Panc1 (cell line): ENCODE results near the gene P2RY6. TPM values are rescaled to one million over a fixed set of nuclear protein-coding genes. Genes with fewer than 3 reads are reported as not detected.

Experiments
- ATAC-seq: fragments of 200-7000 bp; cut with Tn5 transposase; 2 replicates; pipeline ENCODE4 v1.9.1; 2020; ENCODE audit warnings: mild to moderate bottlenecking, moderate library complexity
- BruUV-seq: library from RNA; stranded (reverse); fragments of 400-500 nt; replicated peaks from 2 replicates; lab custom pipeline; 2021; lab: Mats Ljungman, UMichigan
- CTCF ChIA-PET: fragments of 300-600 bp; sonication (Branson Sonifier 250); formaldehyde crosslinking; loops from one replicate; lab custom pipeline; 2022; ENCODE audit warnings: antibody characterized with exemption; lab: Charles Lee
- POLR2A ChIA-PET: fragments of 300-600 bp; sonication (Branson Sonifier 250); formaldehyde crosslinking; loops from one replicate; lab custom pipeline; 2022; ENCODE audit warnings: antibody characterized with exemption; lab: Charles Lee
- DNase-seq: peaks from one replicate; pipeline ENCODE4 v3.0.0-alpha.2; 2010; ENCODE audit warnings: low read depth, low spot score
- H3K27ac ChIP-seq: 2 replicates; pipeline ENCODE4 v1.5.1; 2011; ENCODE audit warnings: mild to moderate bottlenecking, low read length, inconsistent platforms
- H3K27me3 ChIP-seq: fragments of 200-500 bp; sonication (Bioruptor generic); 2 replicates; pipeline ENCODE4 v1.6.0; 2014; ENCODE audit warnings: low read length, inconsistent platforms; ENCODE audit not compliant: control insufficient read depth, insufficient read depth
- H3K36me3 ChIP-seq: fragments of 200-500 bp; sonication (Bioruptor generic); 2 replicates; pipeline ENCODE4 v1.5.1; 2014; ENCODE audit warnings: inconsistent platforms, mild to moderate bottlenecking, low read length, moderate library complexity; ENCODE audit not compliant: control insufficient read depth, insufficient read depth
- H3K4me1 ChIP-seq: 2 replicates; pipeline ENCODE4 v1.5.1; 2011; ENCODE audit warnings: inconsistent platforms, mild to moderate bottlenecking, low read length, moderate library complexity; ENCODE audit not compliant: control insufficient read depth, insufficient read depth
- H3K4me3 ChIP-seq, 2 experiments: 2 replicates each; pipeline ENCODE4 v1.5.1; 2011 to 2012; ENCODE audit warnings: low read depth in 2 of 2, low read length in 2 of 2, mild to moderate bottlenecking in 2 of 2, inconsistent platforms in 1 of 2, moderate library complexity in 1 of 2
- H3K9me3 ChIP-seq: fragments of 200-500 bp; sonication (Bioruptor generic); 2 replicates; pipeline ENCODE4 v1.5.1; 2014; ENCODE audit warnings: low read depth, mild to moderate bottlenecking, inconsistent platforms, low read length, moderate library complexity; ENCODE audit not compliant: control insufficient read depth, insufficient read depth
- POLR2AphosphoS5 ChIP-seq: IDR thresholded peaks from 2 replicates; pipeline ENCODE4 v1.6.1; 2012; ENCODE audit warnings: mild to moderate bottlenecking, low read depth, low read length, moderate library complexity
- SIN3A ChIP-seq: IDR thresholded peaks from 2 replicates; pipeline ENCODE4 v1.6.1; 2012; ENCODE audit warnings: low read depth, mild to moderate bottlenecking, low read length, moderate library complexity, borderline replicate concordance; ENCODE audit not compliant: insufficient read depth
- TCF7L2 ChIP-seq: IDR thresholded peaks from 2 replicates; pipeline ENCODE4 v1.6.1; 2011; ENCODE audit warnings: mild to moderate bottlenecking, low read depth, low read length, inconsistent platforms
- in situ Hi-C: cut with HindIII; loops from 2 replicates; pipeline ENCODE4 v1.10.0; 2016; ENCODE audit warnings: low sequenced_read_pairs, low pct_unique_long_range_greater_than_20kb
- intact Hi-C: fragments of 100-400 bp; cut with micrococcal nuclease; formaldehyde crosslinking; loops from one replicate; pipeline ENCODE4 v1.10.0; 2022; ENCODE audit not compliant: unreplicated experiment
- total RNA-seq: library from RNA; stranded (reverse); gene quantifications from one replicate; pipeline ENCODE4 v1.2.1, GENCODE V29; 2021; ENCODE audit not compliant: unreplicated experiment
- TF ChIP-seq, protein P1 (sequence below): fragments of 450-650 bp; IDR thresholded peaks from 2 replicates; pipeline ENCODE4 v1.5.1; 2017; ENCODE audit warnings: mild to moderate bottlenecking
- TF ChIP-seq, protein P2 (sequence below), 2 experiments: IDR thresholded peaks; 2 replicates each; pipeline ENCODE4 v1.6.1; 2011 to 2012; ENCODE audit warnings: low read depth in 2 of 2, control low read depth in 1 of 2, low read length in 1 of 2, mild to moderate bottlenecking in 1 of 2, moderate library complexity in 1 of 2; ENCODE audit not compliant: insufficient read depth in 1 of 2

Gene P2RY6
- total RNA-seq, 1 experiment from 2014 or later: 0.59 TPM

DNA sequence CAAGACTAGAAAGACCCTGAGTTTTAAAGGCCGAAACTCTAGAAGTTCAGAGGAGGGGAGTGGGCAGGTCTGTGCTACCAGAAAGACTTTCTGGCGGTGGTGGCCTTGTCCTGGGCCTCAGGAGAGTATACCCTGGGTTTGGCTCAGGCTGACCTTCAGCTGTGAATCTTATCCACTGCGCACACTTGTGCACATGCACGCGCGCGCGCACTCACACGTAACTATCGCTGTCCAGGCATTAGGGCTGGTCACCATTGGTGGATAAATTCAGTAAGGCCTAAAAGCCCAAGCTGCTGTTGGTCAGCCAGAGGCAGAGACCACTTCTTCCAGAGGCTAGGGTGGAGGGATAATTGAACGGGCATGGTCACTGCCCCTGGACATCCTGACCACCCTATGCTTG, 61.0 kb downstream of the P2RY6 start:
- DNase-seq: no peak
- no peaks in the 10 kb centered on the region for H3K36me3 ChIP-seq
- CTCF ChIA-PET: interaction anchor here (3.8 kb wide), 1 partner anchor 26 kb away, joined by 55 read pairs; the partner anchor contains the start of gene ARHGEF17
- H3K9me3 ChIP-seq: no peaks in the 10 kb centered on the region
- no peak overlapping the region for H3K4me3 ChIP-seq
- BruUV-seq: no TSS peak
- no peak for ATAC-seq
- no peak overlapping the region for H3K27ac ChIP-seq
- TF ChIP-seq SIN3A (no peak), TCF7L2 (no peak), POLR2AphosphoS5 (no peak)
- TF ChIP-seq, protein P1, sequence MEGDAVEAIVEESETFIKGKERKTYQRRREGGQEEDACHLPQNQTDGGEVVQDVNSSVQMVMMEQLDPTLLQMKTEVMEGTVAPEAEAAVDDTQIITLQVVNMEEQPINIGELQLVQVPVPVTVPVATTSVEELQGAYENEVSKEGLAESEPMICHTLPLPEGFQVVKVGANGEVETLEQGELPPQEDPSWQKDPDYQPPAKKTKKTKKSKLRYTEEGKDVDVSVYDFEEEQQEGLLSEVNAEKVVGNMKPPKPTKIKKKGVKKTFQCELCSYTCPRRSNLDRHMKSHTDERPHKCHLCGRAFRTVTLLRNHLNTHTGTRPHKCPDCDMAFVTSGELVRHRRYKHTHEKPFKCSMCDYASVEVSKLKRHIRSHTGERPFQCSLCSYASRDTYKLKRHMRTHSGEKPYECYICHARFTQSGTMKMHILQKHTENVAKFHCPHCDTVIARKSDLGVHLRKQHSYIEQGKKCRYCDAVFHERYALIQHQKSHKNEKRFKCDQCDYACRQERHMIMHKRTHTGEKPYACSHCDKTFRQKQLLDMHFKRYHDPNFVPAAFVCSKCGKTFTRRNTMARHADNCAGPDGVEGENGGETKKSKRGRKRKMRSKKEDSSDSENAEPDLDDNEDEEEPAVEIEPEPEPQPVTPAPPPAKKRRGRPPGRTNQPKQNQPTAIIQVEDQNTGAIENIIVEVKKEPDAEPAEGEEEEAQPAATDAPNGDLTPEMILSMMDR: no peak
- TF ChIP-seq, protein P2, sequence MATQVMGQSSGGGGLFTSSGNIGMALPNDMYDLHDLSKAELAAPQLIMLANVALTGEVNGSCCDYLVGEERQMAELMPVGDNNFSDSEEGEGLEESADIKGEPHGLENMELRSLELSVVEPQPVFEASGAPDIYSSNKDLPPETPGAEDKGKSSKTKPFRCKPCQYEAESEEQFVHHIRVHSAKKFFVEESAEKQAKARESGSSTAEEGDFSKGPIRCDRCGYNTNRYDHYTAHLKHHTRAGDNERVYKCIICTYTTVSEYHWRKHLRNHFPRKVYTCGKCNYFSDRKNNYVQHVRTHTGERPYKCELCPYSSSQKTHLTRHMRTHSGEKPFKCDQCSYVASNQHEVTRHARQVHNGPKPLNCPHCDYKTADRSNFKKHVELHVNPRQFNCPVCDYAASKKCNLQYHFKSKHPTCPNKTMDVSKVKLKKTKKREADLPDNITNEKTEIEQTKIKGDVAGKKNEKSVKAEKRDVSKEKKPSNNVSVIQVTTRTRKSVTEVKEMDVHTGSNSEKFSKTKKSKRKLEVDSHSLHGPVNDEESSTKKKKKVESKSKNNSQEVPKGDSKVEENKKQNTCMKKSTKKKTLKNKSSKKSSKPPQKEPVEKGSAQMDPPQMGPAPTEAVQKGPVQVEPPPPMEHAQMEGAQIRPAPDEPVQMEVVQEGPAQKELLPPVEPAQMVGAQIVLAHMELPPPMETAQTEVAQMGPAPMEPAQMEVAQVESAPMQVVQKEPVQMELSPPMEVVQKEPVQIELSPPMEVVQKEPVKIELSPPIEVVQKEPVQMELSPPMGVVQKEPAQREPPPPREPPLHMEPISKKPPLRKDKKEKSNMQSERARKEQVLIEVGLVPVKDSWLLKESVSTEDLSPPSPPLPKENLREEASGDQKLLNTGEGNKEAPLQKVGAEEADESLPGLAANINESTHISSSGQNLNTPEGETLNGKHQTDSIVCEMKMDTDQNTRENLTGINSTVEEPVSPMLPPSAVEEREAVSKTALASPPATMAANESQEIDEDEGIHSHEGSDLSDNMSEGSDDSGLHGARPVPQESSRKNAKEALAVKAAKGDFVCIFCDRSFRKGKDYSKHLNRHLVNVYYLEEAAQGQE (IDR thresholded peaks at IDR 0.05; ENCODE audit: insufficient read depth in 1 of 2, low read depth in 2 of 2, low read length in 1 of 2): no peak
- peaks cover 39% of the 10 kb centered on the region for H3K4me1 ChIP-seq
- intact Hi-C loops: no loop called here
- no peaks in the 10 kb centered on the region for H3K27me3 ChIP-seq
- POLR2A ChIA-PET: interaction anchor here (0.5 to 1.0 kb wide), 2 partner anchors 25 to 37 kb away, joined by 3 to 6 read pairs; no protein-coding TSS in a partner anchor
- in situ Hi-C loops: no loop called here

DNA sequence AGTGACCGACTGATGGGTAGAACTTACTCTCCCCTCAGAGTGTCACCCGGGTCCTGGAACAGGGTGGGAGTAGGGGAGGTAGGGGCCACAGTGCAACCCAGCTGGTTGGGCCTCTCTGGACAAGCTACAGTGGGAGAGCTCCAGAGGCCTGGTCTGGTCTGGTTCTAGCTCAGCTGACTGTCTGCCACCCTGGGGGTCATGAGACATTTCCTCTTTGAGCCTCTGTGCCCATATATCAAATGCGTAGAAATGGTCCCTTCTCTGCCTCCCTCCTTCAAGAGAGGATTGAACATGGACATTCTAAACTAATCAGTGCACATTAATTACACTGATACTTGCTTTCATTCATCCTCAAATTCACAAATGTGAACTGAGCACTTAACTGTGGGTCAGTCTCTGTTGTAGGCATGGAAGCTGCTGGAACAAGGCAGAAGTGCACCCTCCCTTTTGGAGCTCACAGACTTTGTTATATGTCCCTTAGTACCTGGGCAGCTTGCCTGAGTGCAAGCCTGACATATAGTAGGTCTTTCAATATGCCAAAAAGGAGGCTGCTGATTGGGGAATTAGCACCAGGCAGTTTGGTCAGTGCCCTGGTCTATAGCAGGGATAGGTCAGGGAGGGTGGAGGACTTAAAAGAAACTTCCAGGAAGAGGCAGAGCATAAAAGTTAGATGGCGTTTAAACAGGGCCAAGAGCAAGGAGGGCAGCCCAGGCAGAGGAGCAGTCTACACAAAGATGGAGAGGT, 61.7 kb downstream of the P2RY6 start:
- H3K27ac ChIP-seq: peak overlapping the region; percentile 55; the same call in 1 of the 2 replicates
- H3K27me3 ChIP-seq: no peaks in the 10 kb centered on the region
- no peaks in the 10 kb centered on the region for H3K36me3 ChIP-seq
- H3K4me1 ChIP-seq: peaks cover 39% of the 10 kb centered on the region
- ChIA-PET POLR2A (interaction anchor here (1.0 kb wide), 1 partner anchor 25 kb away, joined by 3 read pairs; no protein-coding TSS in a partner anchor), CTCF (interaction anchor here (0.6 to 3.8 kb wide), 4 partner anchors 17 to 191 kb away, joined by 3 to 55 read pairs (median 10); partner anchors contain the start of gene ARHGEF17)
- no TSS peak for BruUV-seq
- ATAC-seq (peak; percentile 22), DNase-seq (no peak)
- no peak for TF ChIP-seq SIN3A
- no peak for TF ChIP-seq POLR2AphosphoS5
- TF ChIP-seq, protein P1: no peak
- TF ChIP-seq, protein P2 (IDR thresholded peaks at IDR 0.05; ENCODE audit: insufficient read depth in 1 of 2, low read depth in 2 of 2, low read length in 1 of 2): no peak
- TF ChIP-seq TCF7L2: no peak
- H3K9me3 ChIP-seq: no peaks in the 10 kb centered on the region
- intact Hi-C loops: no loop called here
- in situ Hi-C loops: no loop called here
- H3K4me3 ChIP-seq: no peak overlapping the region
